Ammon's horn (tissue), 1 donor: ENCODE measurements around the gene SPATA31A6.
A peak's percentile ranks its signal among the peaks of the same experiment; 100 is the strongest.
"Not testable (repeated sequence)": the region's sequence is repeated elsewhere in the genome, so short reads cannot be mapped to it uniquely, and the experiment has no call there.

Source experiments
- DNase-seq: peaks from one replicate; pipeline ENCODE4 v3.0.0-alpha.2; 2016; ENCODE audit warnings: low spot score

The SPATA31A6 gene

GRCh38 chr9:42183359-42183758, at the start of gene SPATA31A6:
TSS of gene SPATA31A6 (plus strand) at chr9:42183659. CDS start at chr9:42183688, 29 bp downstream.
- not testable (repeated sequence) for DNase-seq

DNA sequence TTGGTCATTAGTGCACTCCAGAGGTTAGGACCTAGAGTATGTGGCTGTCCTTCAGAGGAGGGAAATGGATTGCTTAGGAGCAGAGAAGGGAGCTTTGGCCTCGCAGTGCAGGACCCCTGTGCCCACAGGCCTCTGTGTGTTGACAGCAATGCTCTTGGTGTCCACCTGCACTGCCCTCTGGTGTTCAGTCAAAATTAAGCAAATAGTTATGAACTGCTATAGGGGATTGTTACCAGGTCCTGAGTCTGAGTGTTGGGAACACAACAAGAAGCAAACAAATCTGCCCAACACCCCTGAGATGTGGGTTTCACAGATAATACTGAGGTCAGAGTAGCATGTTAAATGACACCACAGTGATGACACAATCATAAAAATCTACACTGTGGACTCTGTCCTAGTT, 23.2 kb upstream of the SPATA31A6 start:
- peak; percentile 1 for DNase-seq

GRCh38 chr9:42219861-42220260, 36.4 kb downstream of the SPATA31A6 start:
- DNase-seq = not testable (repeated sequence)

DNA sequence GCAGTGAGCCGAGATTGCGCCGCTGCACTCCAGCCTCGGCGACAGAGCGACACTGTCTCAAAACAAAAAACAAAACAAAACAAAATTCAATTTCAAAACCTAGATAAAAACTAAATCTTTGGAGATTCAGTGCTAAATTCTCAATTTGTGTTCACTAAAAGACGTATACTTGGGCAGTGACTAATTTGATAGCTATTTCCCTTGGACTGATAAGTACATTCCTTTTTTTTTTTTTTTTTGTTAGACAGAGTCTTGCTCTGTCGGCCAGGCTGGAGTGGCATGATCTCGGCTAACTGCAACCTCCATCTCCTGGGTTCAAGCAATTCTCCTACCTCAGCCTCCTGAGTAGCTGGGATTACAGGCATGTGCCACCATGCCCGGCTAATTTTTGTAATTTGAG, 39.8 kb downstream of the SPATA31A6 start:
- DNase-seq = not testable (repeated sequence)

DNA sequence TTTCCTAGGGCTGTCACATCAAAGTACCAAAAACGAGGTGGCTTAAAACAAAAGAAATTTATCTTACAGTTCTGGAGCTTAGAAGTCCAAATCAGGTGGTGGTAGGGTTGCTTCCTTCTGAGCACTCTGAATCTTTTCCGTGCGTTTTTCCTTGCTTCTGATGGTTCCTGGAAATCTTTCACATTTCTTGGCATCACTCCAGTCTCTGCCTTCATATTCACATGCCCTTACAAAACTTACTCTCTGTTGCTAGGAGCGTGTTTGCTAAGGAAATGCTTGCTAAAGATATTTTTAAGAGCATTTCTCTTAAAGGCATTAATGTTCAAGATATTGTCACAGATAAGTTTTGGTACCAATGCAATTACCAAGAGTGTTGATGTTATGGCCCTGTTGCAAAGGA, 49.6 kb downstream of the SPATA31A6 start:
- DNase-seq = peak; percentile 6

- DNase-seq = not testable (repeated sequence)
Observed at GRCh38 chr9:42234610-42235009, 51.2 kb downstream of the SPATA31A6 start.

GRCh38 chr9:42235352-42235991, 52.0 kb downstream of the SPATA31A6 start:
- DNase-seq = not testable (repeated sequence)

DNA sequence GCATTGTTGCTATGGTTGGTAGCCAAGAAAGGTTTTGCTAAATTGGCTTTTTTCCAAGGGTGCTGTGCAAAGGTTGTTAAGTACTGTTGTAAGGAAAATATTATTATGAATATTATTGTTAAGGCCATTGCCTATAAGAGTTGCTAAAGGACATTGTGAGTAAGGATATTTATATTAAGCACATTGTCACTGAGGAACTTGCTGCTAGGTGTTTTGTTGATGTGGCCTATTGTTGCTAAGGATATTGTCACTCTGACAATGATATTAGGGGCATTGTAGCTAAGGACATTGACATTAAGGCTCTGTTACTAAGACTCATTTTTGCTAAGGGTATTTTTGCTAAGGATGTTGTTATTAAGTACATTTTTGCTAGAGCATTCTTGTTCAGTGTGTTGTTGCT, 52.6 kb downstream of the SPATA31A6 start:
- not testable (repeated sequence) for DNase-seq

GRCh38 chr9:42237381-42237780, 53.9 kb downstream of the SPATA31A6 start:
- DNase-seq = peak; percentile 16

GRCh38 chr9:42238862-42239261, 55.4 kb downstream of the SPATA31A6 start:
- DNase-seq = not testable (repeated sequence)
